ENCODE results near the gene CCDC171. TPM values are rescaled to one million over a fixed set of nuclear protein-coding genes. Genes with fewer than 3 reads are reported as not detected.
A peak's percentile ranks its signal among the peaks of the same experiment; 100 is the strongest.
"Not testable (repeated sequence)": the region's sequence is repeated elsewhere in the genome, so short reads cannot be mapped to it uniquely, and the experiment has no call there.

CCDC171 gene
- total and polyA plus RNA-seq, 11 donors, result 0.30 to 3.4 (median 1.1) TPM

DNA sequence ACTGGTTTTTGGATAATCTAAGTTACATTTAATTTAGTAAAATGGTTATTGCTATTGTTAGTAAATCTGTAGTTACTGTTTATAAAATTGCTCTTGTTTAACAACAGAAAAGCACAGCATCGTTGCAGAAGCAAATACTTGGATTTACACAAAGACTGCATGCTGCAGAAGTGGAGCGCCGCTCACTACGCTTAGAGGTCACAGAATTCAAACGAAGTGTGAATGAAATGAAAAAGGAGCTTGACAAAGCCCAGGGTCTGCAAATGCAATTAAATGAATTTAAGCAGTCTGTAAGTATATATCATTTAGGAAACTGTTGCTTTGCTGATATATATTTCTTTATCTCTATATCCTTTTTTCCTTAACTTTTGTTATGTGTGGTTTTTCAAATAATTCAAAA is 226.0 kb downstream of the CCDC171 start:
- DNase-seq (no peak), ATAC-seq (no peak)
- WGBS, 4 donors, result 72 to 85% (median 81%) methylated on average over 5 of the region's 5 CpGs
- H3K27ac ChIP-seq, result no peak overlapping the region
- TF ChIP-seq, protein P1, sequence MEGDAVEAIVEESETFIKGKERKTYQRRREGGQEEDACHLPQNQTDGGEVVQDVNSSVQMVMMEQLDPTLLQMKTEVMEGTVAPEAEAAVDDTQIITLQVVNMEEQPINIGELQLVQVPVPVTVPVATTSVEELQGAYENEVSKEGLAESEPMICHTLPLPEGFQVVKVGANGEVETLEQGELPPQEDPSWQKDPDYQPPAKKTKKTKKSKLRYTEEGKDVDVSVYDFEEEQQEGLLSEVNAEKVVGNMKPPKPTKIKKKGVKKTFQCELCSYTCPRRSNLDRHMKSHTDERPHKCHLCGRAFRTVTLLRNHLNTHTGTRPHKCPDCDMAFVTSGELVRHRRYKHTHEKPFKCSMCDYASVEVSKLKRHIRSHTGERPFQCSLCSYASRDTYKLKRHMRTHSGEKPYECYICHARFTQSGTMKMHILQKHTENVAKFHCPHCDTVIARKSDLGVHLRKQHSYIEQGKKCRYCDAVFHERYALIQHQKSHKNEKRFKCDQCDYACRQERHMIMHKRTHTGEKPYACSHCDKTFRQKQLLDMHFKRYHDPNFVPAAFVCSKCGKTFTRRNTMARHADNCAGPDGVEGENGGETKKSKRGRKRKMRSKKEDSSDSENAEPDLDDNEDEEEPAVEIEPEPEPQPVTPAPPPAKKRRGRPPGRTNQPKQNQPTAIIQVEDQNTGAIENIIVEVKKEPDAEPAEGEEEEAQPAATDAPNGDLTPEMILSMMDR (IDR thresholded peaks at IDR 0.05), result no peak
- TF ChIP-seq POLR2A (IDR thresholded peaks at IDR 0.05), result no peak
- no peaks in the 10 kb centered on the region for H3K9me3 ChIP-seq
- no peaks in the 10 kb centered on the region for H3K27me3 ChIP-seq
- no peaks in the 10 kb centered on the region for H3K36me3 ChIP-seq
- no peaks in the 10 kb centered on the region for H3K4me1 ChIP-seq
- intact Hi-C loops (cut with DNase I), result no loop called here
- H3K4me3 ChIP-seq, result no peak overlapping the region

- Histone ChIP-seq H3K4me3 (no peak overlapping the region), H3K9me3 (no peaks in the 10 kb centered on the region), H3K4me1 (no peaks in the 10 kb centered on the region), H3K27me3 (no peaks in the 10 kb centered on the region), H3K36me3 (peaks cover 0 to 4% (median 0%) of the 10 kb centered on the region in 9 donors), H3K27ac (no peak overlapping the region)
- ATAC-seq, result no peak
- DNase-seq, result no peak
- intact Hi-C loops (cut with DNase I), result no loop called here
- TF ChIP-seq, protein P1 (IDR thresholded peaks at IDR 0.05), result no peak
- 88 to 94% (median 92%) methylated on average over 5 of the region's 5 CpGs for WGBS, 4 donors
Measured at GRCh38 chr9:15782106-15782505, 229.3 kb downstream of the CCDC171 start.

- Histone ChIP-seq H3K27ac (no peak overlapping the region), H3K27me3 (no peaks in the 10 kb centered on the region), H3K4me1 (no peaks in the 10 kb centered on the region), H3K36me3 (peaks cover 0 to 4% (median 0%) of the 10 kb centered on the region in 9 donors), H3K4me3 (no peak overlapping the region), H3K9me3 (peaks cover 0 to 3% (median 0%) of the 10 kb centered on the region in 12 donors)
- TF ChIP-seq POLR2A (IDR thresholded peaks at IDR 0.05), result no peak
- TF ChIP-seq, protein P1 (IDR thresholded peaks at IDR 0.05), result no peak
- ATAC-seq, result no peak
- intact Hi-C loops (cut with DNase I), result no loop called here
- DNase-seq, result no peak
Measured at GRCh38 chr9:15785584-15785983, 232.7 kb downstream of the CCDC171 start.

- intact Hi-C loops (cut with DNase I), result no loop called here
- H3K36me3 ChIP-seq, result peaks cover 0 to 4% (median 0%) of the 10 kb centered on the region in 9 donors
- H3K9me3 ChIP-seq, result peaks cover 0 to 3% (median 0%) of the 10 kb centered on the region in 12 donors
- no peak overlapping the region for H3K4me3 ChIP-seq
- DNase-seq (no peak), ATAC-seq (no peak)
- 54 to 74% (median 72%) methylated on average over 3 of the region's 3 CpGs for WGBS, 4 donors
- no peaks in the 10 kb centered on the region for H3K4me1 ChIP-seq
- TF ChIP-seq POLR2A (IDR thresholded peaks at IDR 0.05), result no peak
- TF ChIP-seq, protein P1 (IDR thresholded peaks at IDR 0.05), result no peak
- H3K27ac ChIP-seq, result no peak overlapping the region
- H3K27me3 ChIP-seq, result no peaks in the 10 kb centered on the region
Measured at GRCh38 chr9:15786616-15787015, 233.8 kb downstream of the CCDC171 start.

GRCh38 chr9:15810219-15810899 is 257.5 kb downstream of the CCDC171 start:
- H3K27me3 ChIP-seq; H3K4me3 ChIP-seq; intact Hi-C loops (cut with DNase I); H3K36me3 ChIP-seq; H3K4me1 ChIP-seq; ATAC-seq; H3K27ac ChIP-seq: not testable (repeated sequence)
- peak in 1 of 5 donors; percentile 49 for DNase-seq
- H3K9me3 ChIP-seq, result peaks cover 0 to 26% (median 6%) of the 10 kb centered on the region in 12 donors
- WGBS, 4 donors, result 92 to 98% (median 96%) methylated on average over 18 to 34 of the region's 34 CpGs
